ENCODE measurements around the gene GRIK1. TPM values are rescaled to one million over a fixed set of nuclear protein-coding genes. Genes with fewer than 3 reads are reported as not detected.

The GRIK1 gene
- total and polyA plus RNA-seq, 2 donors (not counting 1 experiment from before 2014, with no cell fraction given) = not detected

GRCh38 chr21:29586696-29587095 is 353.1 kb downstream of the GRIK1 start:
- Histone ChIP-seq H3K27me3 (replicated peaks in 1 of 4; ENCODE audit: control extremely low read depth in 1 of 4, control insufficient read depth in 3 of 4, insufficient read depth in 4 of 4, low read length in 3 of 4) (peaks cover 0 to 3% (median 0%) of the 10 kb centered on the region in 4 experiments), H3K79me2 (ENCODE audit: control insufficient read depth, insufficient read depth, low read length) (no peaks in the 10 kb centered on the region), H2AFZ (ENCODE audit: insufficient read depth, low read depth, low read length, poor library complexity, severe bottlenecking) (no peak overlapping the region), H3K4me1 (ENCODE audit: control insufficient read depth in 2 of 2, insufficient read depth in 2 of 2, low read length in 2 of 2) (no peaks in the 10 kb centered on the region), H3K36me3 (replicated peaks in 1 of 2; ENCODE audit: control extremely low read depth in 1 of 2, control insufficient read depth in 1 of 2, extremely low read depth in 1 of 2, insufficient read depth in 2 of 2, low read length in 1 of 2) (no peaks in the 10 kb centered on the region), H3K4me3 (ENCODE audit: control extremely low read depth in 1 of 5, extremely low read depth in 1 of 5, insufficient read depth in 1 of 5, low read depth in 2 of 5, low read length in 4 of 5) (no peak overlapping the region), H4K20me1 (ENCODE audit: control insufficient read depth, insufficient read depth, low read length, poor library complexity, severe bottlenecking) (no peaks in the 10 kb centered on the region), H3K9me3 (ENCODE audit: control extremely low read depth in 1 of 3, control insufficient read depth in 2 of 3, insufficient read depth in 1 of 3, low read length in 2 of 3) (no peaks in the 10 kb centered on the region), H3K27ac (ENCODE audit: low read length in 2 of 2) (no peak overlapping the region), H3K9ac (ENCODE audit: low read length) (no peak overlapping the region), H3K4me2 (replicated peaks; ENCODE audit: low read depth, low read length, poor library complexity, severe bottlenecking) (no peak overlapping the region)
- TF ChIP-seq EZH2 (IDR thresholded peaks at IDR 0.05; ENCODE audit: borderline replicate concordance, insufficient read depth, low read depth, low read length, poor library complexity, severe bottlenecking) (no peak), CTCF (IDR thresholded peaks at IDR 0.05) (no peak)
- H3K9me3 Mint-ChIP-seq (ENCODE audit: insufficient read depth) = no peaks in the 10 kb centered on the region
- WGBS (ENCODE audit: insufficient coverage) = no CpG with 5 or more reads among the region's 1 CpG
- DNase-seq (no peak), ATAC-seq (ENCODE audit: low read depth) (no peak)
- H3K4me3 Mint-ChIP-seq = no peak overlapping the region
- POLR2A ChIA-PET = no interaction called here
- CTCF ChIA-PET = no interaction called here
- H3K27ac Mint-ChIP-seq = no peak overlapping the region
- no peaks in the 10 kb centered on the region for H3K4me1 Mint-ChIP-seq
- intact Hi-C loops (cut with micrococcal nuclease) = no loop called here
- H3K27me3 Mint-ChIP-seq = peaks cover 6% of the 10 kb centered on the region

- Histone ChIP-seq H3K9me3 (ENCODE audit: control extremely low read depth in 1 of 3, control insufficient read depth in 2 of 3, insufficient read depth in 1 of 3, low read length in 2 of 3) (no peaks in the 10 kb centered on the region), H3K27ac (ENCODE audit: low read length in 2 of 2) (no peak overlapping the region), H3K4me3 (ENCODE audit: control extremely low read depth in 1 of 5, extremely low read depth in 1 of 5, insufficient read depth in 1 of 5, low read depth in 2 of 5, low read length in 4 of 5) (no peak overlapping the region), H3K4me1 (ENCODE audit: control insufficient read depth in 2 of 2, insufficient read depth in 2 of 2, low read length in 2 of 2) (no peaks in the 10 kb centered on the region), H2AFZ (ENCODE audit: insufficient read depth, low read depth, low read length, poor library complexity, severe bottlenecking) (no peak overlapping the region), H3K9ac (ENCODE audit: low read length) (no peak overlapping the region), H3K79me2 (ENCODE audit: control insufficient read depth, insufficient read depth, low read length) (no peaks in the 10 kb centered on the region), H4K20me1 (ENCODE audit: control insufficient read depth, insufficient read depth, low read length, poor library complexity, severe bottlenecking) (no peaks in the 10 kb centered on the region), H3K27me3 (replicated peaks in 1 of 4; ENCODE audit: control extremely low read depth in 1 of 4, control insufficient read depth in 3 of 4, insufficient read depth in 4 of 4, low read length in 3 of 4) (no peaks in the 10 kb centered on the region), H3K4me2 (replicated peaks; ENCODE audit: low read depth, low read length, poor library complexity, severe bottlenecking) (no peak overlapping the region), H3K36me3 (replicated peaks in 1 of 2; ENCODE audit: control extremely low read depth in 1 of 2, control insufficient read depth in 1 of 2, extremely low read depth in 1 of 2, insufficient read depth in 2 of 2, low read length in 1 of 2) (no peaks in the 10 kb centered on the region)
- intact Hi-C loops (cut with micrococcal nuclease) = no loop called here
- Mint-ChIP-seq H3K27ac (no peak overlapping the region), H3K9me3 (ENCODE audit: insufficient read depth) (no peaks in the 10 kb centered on the region), H3K27me3 (peaks cover 6% of the 10 kb centered on the region), H3K4me3 (no peak overlapping the region), H3K4me1 (no peaks in the 10 kb centered on the region)
- ChIA-PET POLR2A (no interaction called here), CTCF (no interaction called here)
- ATAC-seq (ENCODE audit: low read depth) (no peak), DNase-seq (no peak)
- TF ChIP-seq EZH2 (IDR thresholded peaks at IDR 0.05; ENCODE audit: borderline replicate concordance, insufficient read depth, low read depth, low read length, poor library complexity, severe bottlenecking) = no peak
- TF ChIP-seq CTCF (IDR thresholded peaks at IDR 0.05) = no peak
- 29% methylated on average over 1 of the region's 3 CpGs for WGBS (ENCODE audit: insufficient coverage)
These were observed 354.3 kb downstream of the GRIK1 start for GRCh38 chr21:29585462-29585861.
